IMR-90 (cell line): ENCODE results near the gene PSMD8. TPM values are rescaled to one million over a fixed set of nuclear protein-coding genes. Genes with fewer than 3 reads are reported as not detected.

Experiments used
- ATAC-seq: fragments of 200-7000 bp; cut with Tn5 transposase; 2 replicates; pipeline ENCODE4 v1.9.1; 2020; ENCODE audit warnings: low read depth, mild to moderate bottlenecking, moderate library complexity
- BruUV-seq: library from RNA; stranded (reverse); fragments of 400-500 nt; replicated peaks from 2 replicates; lab custom pipeline; 2021; lab: Mats Ljungman, UMichigan
- CTCF ChIA-PET: fragments of 300-600 bp; formaldehyde crosslinking; extraction: SDS; loops from one replicate; lab custom pipeline; 2021; ENCODE audit warnings: antibody characterized with exemption; lab: Yijun Ruan, JAX
- POLR2A ChIA-PET: fragments of 300-600 bp; sonication (Branson Sonifier 250); formaldehyde crosslinking; loops from one replicate; lab custom pipeline; 2022; ENCODE audit warnings: antibody characterized with exemption; ENCODE audit not compliant: unreplicated experiment; lab: Charles Lee
- DNase-seq: peaks from one replicate; pipeline ENCODE4 v3.0.0; 2013
- H2AFZ ChIP-seq: replicated peaks from 2 replicates; pipeline ENCODE3; 2013; ENCODE audit warnings: low read length, mild to moderate bottlenecking; ENCODE audit not compliant: poor library complexity
- H2AK5ac ChIP-seq: 2 replicates; pipeline ENCODE4 v1.6.1; 2013; ENCODE audit warnings: low read depth, low read length, inconsistent platforms
- H2AK9ac ChIP-seq: replicated peaks from 2 replicates; pipeline ENCODE3; 2013; ENCODE audit warnings: mild to moderate bottlenecking, low read depth, low read length, moderate library complexity; ENCODE audit not compliant: poor library complexity
- H2BK120ac ChIP-seq: 2 replicates; pipeline ENCODE4 v1.6.1; 2013; ENCODE audit warnings: low read depth, low read length, inconsistent platforms
- H2BK15ac ChIP-seq: 3 replicates; pipeline ENCODE4 v1.6.1; 2013; ENCODE audit warnings: low read depth, low read length, inconsistent platforms
- H2BK20ac ChIP-seq: 2 replicates; pipeline ENCODE4 v1.6.1; 2013; ENCODE audit warnings: low read depth, mild to moderate bottlenecking, inconsistent platforms, low read length, moderate library complexity
- H2BK5ac ChIP-seq: 2 replicates; pipeline ENCODE4 v1.6.1; 2013; ENCODE audit warnings: mild to moderate bottlenecking, low read depth, low read length, inconsistent platforms; ENCODE audit not compliant: poor library complexity, severe bottlenecking
- H3K14ac ChIP-seq: replicated peaks from 2 replicates; pipeline ENCODE4 v1.6.1; 2013; ENCODE audit warnings: low read depth, low read length, inconsistent platforms
- H3K18ac ChIP-seq: 2 replicates; pipeline ENCODE4 v1.6.1; 2013; ENCODE audit warnings: low read depth, low read length, control low read depth
- H3K23ac ChIP-seq: 2 replicates; pipeline ENCODE4 v1.6.1; 2013; ENCODE audit warnings: low read depth, low read length, inconsistent platforms
- H3K27ac ChIP-seq: 2 replicates; pipeline ENCODE4 v1.5.1; 2013; ENCODE audit warnings: mild to moderate bottlenecking, control low read depth, low read length; ENCODE audit not compliant: insufficient read depth
- H3K27me3 ChIP-seq: 2 replicates; pipeline ENCODE4 v1.6.1; 2013; ENCODE audit warnings: low read length; ENCODE audit not compliant: control insufficient read depth, insufficient read depth
- H3K36me3 ChIP-seq: 2 replicates; pipeline ENCODE4 v1.6.1; 2013; ENCODE audit warnings: low read length, mixed read lengths; ENCODE audit not compliant: control insufficient read depth, insufficient read depth
- H3K4ac ChIP-seq: 2 replicates; pipeline ENCODE4 v1.6.1; 2013; ENCODE audit warnings: low read depth, low read length, inconsistent platforms
- H3K4me1 ChIP-seq: 2 replicates; pipeline ENCODE4 v1.6.1; 2013; ENCODE audit warnings: low read length, mixed read lengths; ENCODE audit not compliant: control insufficient read depth, insufficient read depth
- H3K4me2 ChIP-seq: 2 replicates; pipeline ENCODE4 v1.6.1; 2013; ENCODE audit warnings: low read depth, mild to moderate bottlenecking, control low read depth, low read length, moderate library complexity
- H3K4me3 ChIP-seq: 2 replicates; pipeline ENCODE4 v1.5.1; 2013; ENCODE audit warnings: low read depth, mild to moderate bottlenecking, control low read depth, low read length, moderate library complexity; ENCODE audit not compliant: insufficient read depth
- H3K56ac ChIP-seq: 2 replicates; pipeline ENCODE4 v1.6.1; 2013; ENCODE audit warnings: low read length, inconsistent platforms; ENCODE audit not compliant: insufficient read depth; ENCODE audit errors: extremely low read depth
- H3K79me1 ChIP-seq, 2 experiments: 2 replicates each; pipeline ENCODE4 v1.6.1; 2013; ENCODE audit warnings: low read length in 2 of 2, inconsistent platforms in 1 of 2, low read depth in 1 of 2
- H3K9ac ChIP-seq: 2 replicates; pipeline ENCODE4 v1.6.1; 2013; ENCODE audit warnings: low read depth, low read length, control low read depth
- H3K9me1 ChIP-seq: 2 replicates; pipeline ENCODE4 v1.6.1; 2013; ENCODE audit warnings: low read length, inconsistent platforms; ENCODE audit not compliant: insufficient read depth
- H3K9me3 ChIP-seq: 2 replicates; pipeline ENCODE4 v1.6.1; 2013; ENCODE audit warnings: low read length; ENCODE audit not compliant: control insufficient read depth, insufficient read depth
- H4K20me1 ChIP-seq: 2 replicates; pipeline ENCODE4 v1.6.1; 2013; ENCODE audit warnings: low read length, inconsistent platforms; ENCODE audit not compliant: insufficient read depth
- H4K5ac ChIP-seq: 2 replicates; pipeline ENCODE4 v1.6.1; 2013; ENCODE audit warnings: mild to moderate bottlenecking, low read depth, low read length, control low read depth
- H4K8ac ChIP-seq, 2 experiments: 2 replicates each; pipeline ENCODE4 v1.6.1; 2013; ENCODE audit warnings: low read depth in 2 of 2, low read length in 2 of 2, control low read depth in 1 of 2, inconsistent platforms in 1 of 2
- H4K91ac ChIP-seq: 2 replicates; pipeline ENCODE4 v1.6.1; 2013; ENCODE audit warnings: low read depth, low read length, inconsistent platforms; ENCODE audit not compliant: insufficient read depth
- CEBPB ChIP-seq: IDR thresholded peaks from 2 replicates; pipeline ENCODE4 v1.6.1; 2012; ENCODE audit warnings: low read depth, low read length, improper control_type of control experiment
- CTCF ChIP-seq: conservative IDR thresholded peaks from 2 replicates; pipeline ENCODE4 v1.5.1; 2012; ENCODE audit warnings: mild to moderate bottlenecking, low read depth, low read length, improper control_type of control experiment
- WGBS, 2 experiments: methylation state at CpG; one replicate each; pipeline versions ENCODE4 v1.1.5 to v1.1.7; 2013; ENCODE audit warnings: missing lambda C conversion rate in 2 of 2; ENCODE audit not compliant: insufficient read length in 1 of 2; ENCODE audit errors: extremely low coverage in 2 of 2; 5-methylcytosine and 5-hydroxymethylcytosine counted together
- dilution Hi-C: fragments of 300-500 bp; cut with HindIII; formaldehyde crosslinking; loops from one replicate; pipeline ENCODE4 v1.14.3; 2018; ENCODE audit warnings: low sequenced_read_pairs; ENCODE audit not compliant: unreplicated experiment
- in situ Hi-C: fragments of 300-500 bp; cut with MboI; formaldehyde crosslinking; loops from 3 replicates; pipeline ENCODE4 v1.14.3; 2019; ENCODE audit warnings: low sequenced_read_pairs, inconsistent platforms, mixed read lengths
- intact Hi-C: fragments of 100-400 bp; cut with micrococcal nuclease; formaldehyde crosslinking; loops from 2 replicates; pipeline ENCODE4 v1.10.0; 2022
- polyA plus RNA-seq, 3 experiments: library from polyadenylated mRNA; depleted of rRNA; stranded (reverse); fragments of >200 nt; gene quantifications; 2 replicates each; pipeline ENCODE4 v1.2.3, GENCODE V29; 2012; ENCODE audit warnings: low replicate concordance in 1 of 3
- total RNA-seq: library from RNA; depleted of rRNA; stranded (reverse); fragments of >200 nt; gene quantifications from 2 replicates; pipeline ENCODE4 v1.2.3, GENCODE V29; 2012

PSMD8 gene
- total and polyA plus RNA-seq, 2 of the 4 experiments (the other 2 are of a cell fraction), result 475 to 644 TPM

GRCh38 chr19:38378866-38379265 is 4.5 kb downstream of the PSMD8 start:
- ATAC-seq, result no peak
- CTCF ChIA-PET, result no interaction called here
- H3K9me3 ChIP-seq, result no peaks in the 10 kb centered on the region

More at GRCh38 chr19:38378866-38379265, 4.5 kb downstream of the PSMD8 start:
- Histone ChIP-seq H3K36me3 (peaks cover 53% of the 10 kb centered on the region), H3K4me2 (no peak overlapping the region), H3K23ac (no peak overlapping the region), H2AK9ac (no peak overlapping the region), H3K9ac (no peak overlapping the region), H4K20me1 (peaks cover 56% of the 10 kb centered on the region), H2BK120ac (no peak overlapping the region), H2AK5ac (no peak overlapping the region), H3K9me1 (peaks cover 24% of the 10 kb centered on the region), H2BK5ac (no peak overlapping the region), H3K4me3 (no peak overlapping the region), H4K91ac (no peak overlapping the region), H2BK15ac (no peak overlapping the region), H3K27ac (no peak overlapping the region), H4K8ac (no peak overlapping the region), H3K4ac (no peak overlapping the region), H3K79me1 (peaks cover 24 to 74% of the 10 kb centered on the region in 2 experiments; a peak in 3 of 4 replicates), H2BK20ac (no peak overlapping the region), H3K56ac (no peak overlapping the region), H4K5ac (no peak overlapping the region), H3K14ac (no peak overlapping the region), H2AFZ (no peak overlapping the region), H3K4me1 (peaks cover 12% of the 10 kb centered on the region), H3K27me3 (no peaks in the 10 kb centered on the region), H3K18ac (no peak overlapping the region)
- intact Hi-C loops, result no loop called here
- in situ Hi-C loops, result no loop called here
- no TSS peak for BruUV-seq
- POLR2A ChIA-PET, result no interaction called here
- no peak for TF ChIP-seq CTCF
- peak; percentile 16; the same call in 1 of the 2 replicates for TF ChIP-seq CEBPB
- dilution Hi-C loops, result no loop called here
- 73% methylated on average over 3 of the region's 10 CpGs; no CpG with 5 or more reads in 1 of the 2 experiments for WGBS, 2 experiments
- DNase-seq, result peak; percentile 59
